Skeletal muscle cell (primary cell): ENCODE results near the gene FOXJ3.

ENCODE experiments used
- DNase-seq: peaks from one replicate; pipeline ENCODE4 v3.0.0-alpha.2; 2010; ENCODE audit warnings: low read depth
- H3K4me3 ChIP-seq: 2 replicates; pipeline ENCODE4 v1.5.1; 2011; ENCODE audit warnings: low read depth, mild to moderate bottlenecking, control low read depth, low read length, moderate library complexity

FOXJ3 gene

DNA sequence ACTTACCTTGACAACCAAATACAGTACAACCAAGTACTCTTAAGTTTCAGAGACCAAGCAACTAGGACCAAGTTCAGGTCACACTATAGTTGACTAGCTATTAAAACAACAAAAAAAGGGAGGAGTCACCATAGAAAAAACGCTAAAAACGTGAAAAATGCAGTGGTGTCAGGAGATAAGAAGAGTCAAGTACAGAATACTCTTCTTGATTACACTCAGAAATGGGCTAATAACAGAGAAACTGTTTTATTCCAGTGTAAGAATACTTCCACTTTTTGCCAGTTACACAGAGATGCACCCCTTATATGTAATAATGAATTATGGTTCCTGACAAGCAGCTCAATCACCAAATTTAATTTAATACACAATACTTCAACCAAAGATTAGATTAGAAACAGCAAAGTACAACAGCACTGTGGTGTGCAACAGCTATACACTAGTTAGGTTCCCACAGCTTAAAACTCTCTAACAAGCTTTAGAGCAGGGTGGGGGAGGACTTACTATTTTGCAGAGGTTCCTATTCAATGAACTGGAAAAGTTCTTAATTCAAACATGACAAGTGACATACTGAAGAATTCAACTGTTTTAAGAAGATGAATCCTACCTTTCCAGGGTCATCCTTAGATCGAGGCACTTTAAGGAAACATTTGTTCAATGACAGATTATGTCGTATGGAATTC is 70.4 kb downstream of the FOXJ3 start:
- H3K4me3 ChIP-seq, result no peak overlapping the region
- no peak for DNase-seq

GRCh38 chr1:42263019-42263418 is 72.0 kb downstream of the FOXJ3 start:
- H3K4me3 ChIP-seq, result no peak overlapping the region
- DNase-seq, result no peak

- no peak overlapping the region for H3K4me3 ChIP-seq
- DNase-seq, result no peak
Measured at GRCh38 chr1:42260376-42261070, 74.5 kb downstream of the FOXJ3 start.

DNA sequence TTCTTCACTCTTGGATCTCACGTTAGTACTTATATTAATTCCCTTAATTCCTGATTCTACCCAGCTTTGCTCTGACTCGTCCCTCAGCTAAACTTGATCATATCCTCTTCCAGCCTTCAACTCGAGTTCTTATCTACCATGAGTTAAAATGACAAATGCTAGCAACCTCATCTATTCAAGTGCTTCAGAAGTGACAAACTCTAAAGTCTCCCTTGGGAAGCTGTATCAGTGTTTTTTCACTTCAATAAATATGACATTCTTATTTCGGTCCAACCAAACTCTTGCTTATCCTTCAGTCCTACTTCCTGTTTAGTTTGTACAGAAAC is 75.3 kb downstream of the FOXJ3 start:
- no peak overlapping the region for H3K4me3 ChIP-seq
- DNase-seq, result no peak

GRCh38 chr1:42259059-42259738 is 75.8 kb downstream of the FOXJ3 start:
- H3K4me3 ChIP-seq, result no peak overlapping the region
- peak; percentile 52 for DNase-seq

- H3K4me3 ChIP-seq, result no peak overlapping the region
- DNase-seq, result no peak
Measured at GRCh38 chr1:42258218-42258617, 76.8 kb downstream of the FOXJ3 start.

GRCh38 chr1:42251042-42251441 is 84.0 kb downstream of the FOXJ3 start:
- DNase-seq, result no peak
- H3K4me3 ChIP-seq, result no peak overlapping the region

DNA sequence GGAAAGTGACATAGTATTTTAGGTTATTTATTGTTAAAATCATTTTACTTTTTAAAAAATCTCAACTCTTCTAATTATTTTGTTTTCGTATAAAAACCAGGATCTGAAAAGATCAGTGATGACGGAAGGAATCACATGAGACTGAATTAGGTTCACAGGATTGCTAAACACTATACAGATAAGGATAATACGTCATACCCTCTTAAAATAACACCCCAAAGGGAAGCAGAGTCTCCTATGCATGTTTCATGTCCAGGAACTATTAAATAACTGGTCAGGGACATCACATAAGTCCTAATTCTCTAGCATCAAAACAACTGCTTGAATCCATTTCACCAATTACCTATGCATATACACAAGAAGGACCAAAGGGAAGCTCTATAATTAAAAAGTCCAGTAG is 84.9 kb downstream of the FOXJ3 start:
- DNase-seq, result no peak
- H3K4me3 ChIP-seq, result no peak overlapping the region

GRCh38 chr1:42240966-42241755 is 93.9 kb downstream of the FOXJ3 start:
- peak; percentile 24 for DNase-seq
- no peak overlapping the region for H3K4me3 ChIP-seq

GRCh38 chr1:42239555-42239954 is 95.5 kb downstream of the FOXJ3 start:
- no peak overlapping the region for H3K4me3 ChIP-seq
- no peak for DNase-seq

DNA sequence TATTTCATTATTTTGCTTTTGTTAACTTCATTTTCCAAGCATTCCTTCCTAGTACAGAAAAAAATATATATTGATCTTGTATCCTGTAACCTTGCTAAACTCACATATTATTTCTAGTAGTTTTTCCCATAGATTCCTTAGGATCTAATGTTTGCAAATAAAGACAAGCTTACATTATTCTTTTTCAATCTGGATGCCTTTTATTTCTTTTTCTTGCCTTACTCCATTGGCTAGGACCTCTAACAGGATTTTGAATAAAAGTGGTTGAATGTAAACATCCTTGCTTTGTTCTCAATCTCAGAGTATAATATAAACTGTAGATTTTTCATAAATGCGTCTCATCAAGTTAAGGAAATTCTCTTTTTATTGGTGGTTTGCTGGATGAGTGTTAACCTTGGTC is 96.0 kb downstream of the FOXJ3 start:
- H3K4me3 ChIP-seq, result no peak overlapping the region
- no peak for DNase-seq

DNA sequence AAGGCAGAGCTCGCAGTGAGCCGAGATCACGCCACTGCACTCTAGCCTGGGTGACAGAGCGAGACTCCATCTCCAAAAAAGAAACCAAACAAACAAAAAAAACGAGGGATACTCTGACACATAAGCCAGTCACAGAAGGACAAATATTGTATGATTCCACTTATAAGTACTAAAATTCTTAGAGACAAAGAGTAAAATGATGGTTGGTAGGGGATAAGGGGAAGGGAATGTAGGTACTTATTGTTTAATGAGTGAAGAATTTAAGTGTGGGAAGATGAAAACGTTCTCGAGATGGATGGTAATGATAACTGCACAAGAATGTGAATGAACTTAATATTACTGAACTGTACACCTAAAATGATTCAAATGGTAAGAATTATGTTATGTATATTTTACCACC is 103.8 kb downstream of the FOXJ3 start:
- DNase-seq, result no peak
- H3K4me3 ChIP-seq, result no peak overlapping the region

- no peak for DNase-seq
- H3K4me3 ChIP-seq, result no peak overlapping the region
Measured at GRCh38 chr1:42228938-42229337, 106.1 kb downstream of the FOXJ3 start.

GRCh38 chr1:42223036-42223435 is 112.0 kb downstream of the FOXJ3 start:
- H3K4me3 ChIP-seq, result no peak overlapping the region
- DNase-seq, result no peak

GRCh38 chr1:42221952-42222606 is 113.0 kb downstream of the FOXJ3 start:
- DNase-seq, result no peak
- no peak overlapping the region for H3K4me3 ChIP-seq

- H3K4me3 ChIP-seq, result no peak overlapping the region
- DNase-seq, result no peak
Measured at GRCh38 chr1:42221456-42221855, 113.6 kb downstream of the FOXJ3 start.

DNA sequence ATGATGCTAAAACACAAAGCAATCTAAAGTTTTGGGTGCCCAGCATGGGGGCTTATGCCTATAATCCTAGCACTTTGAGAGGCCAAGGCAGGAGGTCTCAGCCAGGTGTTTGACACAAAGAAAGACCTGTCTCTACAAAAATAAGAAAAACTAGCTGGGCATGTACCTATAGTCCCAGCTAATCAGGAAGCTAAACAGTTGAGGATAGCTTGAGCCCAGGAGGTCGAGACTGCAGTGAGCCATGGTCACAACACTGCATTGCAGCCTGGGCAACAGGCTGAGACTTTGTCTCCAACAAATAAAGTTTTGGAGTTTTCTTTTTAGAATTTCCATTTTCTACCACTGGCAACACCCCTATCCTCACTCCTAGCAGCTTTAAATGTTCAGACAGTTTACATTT is 115.4 kb downstream of the FOXJ3 start:
- DNase-seq, result no peak
- H3K4me3 ChIP-seq, result no peak overlapping the region

GRCh38 chr1:42214447-42214871 is 120.6 kb downstream of the FOXJ3 start:
- H3K4me3 ChIP-seq, result no peak overlapping the region
- peak; percentile 81 for DNase-seq

GRCh38 chr1:42211224-42211623 is 123.8 kb downstream of the FOXJ3 start:
- no peak for DNase-seq
- no peak overlapping the region for H3K4me3 ChIP-seq
